Activated T-helper 1 cell treated with anti-CD3 and anti-CD28 coated beads, Interleukin-12 subunit alpha, Interleukin-12 subunit beta, Interleukin-2, Interleukin-4 antibody, amounts not matched to agents 30 ng/mL and 10 ng/mL and 1 ng/mL, durations not matched to agents 14 hours and 24 hours and 36 hours (primary cell): ENCODE measurements around the gene MLXIPL. TPM values are rescaled to one million over a fixed set of nuclear protein-coding genes. Genes with fewer than 3 reads are reported as not detected.
A peak's percentile ranks its signal among the peaks of the same experiment; 100 is the strongest.
"Not testable (repeated sequence)": the region's sequence is repeated elsewhere in the genome, so short reads cannot be mapped to it uniquely, and the experiment has no call there.

ENCODE experiments used
- DNase-seq: peaks from one replicate; pipeline ENCODE4 v3.0.0; 2021; ENCODE audit warnings: low spot score
- H3K27ac Mint-ChIP-seq: one replicate; pipeline ENCODE4 v1.8.0; 2021; ENCODE audit warnings: mild to moderate bottlenecking, mixed read lengths
- H3K27me3 Mint-ChIP-seq: one replicate; pipeline ENCODE4 v1.8.0; 2022; ENCODE audit warnings: mild to moderate bottlenecking, moderate library complexity, mixed read lengths; ENCODE audit not compliant: insufficient read depth
- H3K36me3 Mint-ChIP-seq: one replicate; pipeline ENCODE4 v1.8.0; 2021; ENCODE audit warnings: low read depth, mixed read lengths
- H3K4me1 Mint-ChIP-seq: one replicate; pipeline ENCODE4 v1.8.0; 2021; ENCODE audit warnings: low read depth, mixed read lengths
- H3K4me3 Mint-ChIP-seq: one replicate; pipeline ENCODE4 v1.8.0; 2021; ENCODE audit warnings: mild to moderate bottlenecking, moderate library complexity, mixed read lengths
- H3K9me3 Mint-ChIP-seq: one replicate; pipeline ENCODE4 v1.8.0; 2021; ENCODE audit warnings: mixed read lengths
- intact Hi-C: fragments of 100-400 bp; cut with micrococcal nuclease; formaldehyde crosslinking; loops from one replicate; pipeline ENCODE4 v1.15.1; 2024
- total RNA-seq: library from RNA; stranded (reverse); gene quantifications from 2 replicates; pipeline ENCODE4 v1.2.3, GENCODE V29; 2022

MLXIPL gene
- total RNA-seq, 1 donor from 2014 or later, result not detected

GRCh38 chr7:73578342-73579128 lies 45.8 kb downstream of the MLXIPL start, which contains the start of gene TBL2:
TBL2 (minus strand) TSS chr7:73578579; CDS start chr7:73578549, 30 bp downstream.
- Mint-ChIP-seq H3K4me1 (peaks cover 28% of the 10 kb centered on the region), H3K36me3 (peaks cover 21% of the 10 kb centered on the region), H3K27me3 (no peaks in the 10 kb centered on the region), H3K27ac (peak within 1 kb of the TSS; percentile 96), H3K4me3 (peak within 1 kb of the TSS; percentile 93), H3K9me3 (no peaks in the 10 kb centered on the region)
- DNase-seq, result peak; percentile 98
- intact Hi-C loops, result loop anchor here (1.0 kb wide), 11 partner anchors 10 to 596 kb away; partner anchors contain the start of genes ABHD11, BAZ1B, BCL7B and BUD23

GRCh38 chr7:73577627-73578341 lies 46.5 kb downstream of the MLXIPL start:
- DNase-seq, result no peak
- Mint-ChIP-seq H3K9me3 (no peaks in the 10 kb centered on the region), H3K27ac (peak overlapping the region; percentile 75), H3K36me3 (peaks cover 26% of the 10 kb centered on the region), H3K4me3 (peak overlapping the region; percentile 93), H3K27me3 (no peaks in the 10 kb centered on the region), H3K4me1 (peaks cover 28% of the 10 kb centered on the region)
- intact Hi-C loops, result loop anchor here (1.0 kb wide), 11 partner anchors 11 to 597 kb away; partner anchors contain the start of genes ABHD11, BAZ1B, BCL7B and BUD23

GRCh38 chr7:73573791-73574190 lies 50.5 kb downstream of the MLXIPL start:
- Mint-ChIP-seq H3K4me3 (no peak overlapping the region), H3K9me3 (no peaks in the 10 kb centered on the region), H3K27ac (no peak overlapping the region), H3K27me3 (no peaks in the 10 kb centered on the region), H3K36me3 (peaks cover 45% of the 10 kb centered on the region), H3K4me1 (peaks cover 26% of the 10 kb centered on the region)
- DNase-seq, result no peak
- intact Hi-C loops, result no loop called here

GRCh38 chr7:73573276-73573675 lies 51.0 kb downstream of the MLXIPL start:
- Mint-ChIP-seq H3K36me3 (peaks cover 45% of the 10 kb centered on the region), H3K27ac (no peak overlapping the region), H3K9me3 (no peaks in the 10 kb centered on the region), H3K4me1 (peaks cover 25% of the 10 kb centered on the region), H3K4me3 (no peak overlapping the region), H3K27me3 (no peaks in the 10 kb centered on the region)
- intact Hi-C loops, result no loop called here
- DNase-seq, result no peak

- Mint-ChIP-seq H3K27me3 (no peaks in the 10 kb centered on the region), H3K27ac (no peak overlapping the region), H3K36me3 (peaks cover 46% of the 10 kb centered on the region), H3K4me3 (no peak overlapping the region), H3K9me3 (no peaks in the 10 kb centered on the region), H3K4me1 (peaks cover 30% of the 10 kb centered on the region)
- no peak for DNase-seq
- intact Hi-C loops, result no loop called here
Observed at GRCh38 chr7:73572767-73573186, 51.5 kb downstream of the MLXIPL start.

GRCh38 chr7:73570977-73571376 lies 53.3 kb downstream of the MLXIPL start:
- DNase-seq, result no peak
- H3K4me1 Mint-ChIP-seq, result peaks cover 30% of the 10 kb centered on the region
- no peak overlapping the region for H3K27ac Mint-ChIP-seq
- H3K4me3 Mint-ChIP-seq, result no peak overlapping the region
- H3K36me3 Mint-ChIP-seq, result peaks cover 45% of the 10 kb centered on the region
- intact Hi-C loops, result no loop called here
- no peaks in the 10 kb centered on the region for H3K27me3 Mint-ChIP-seq
- H3K9me3 Mint-ChIP-seq, result no peaks in the 10 kb centered on the region

GRCh38 chr7:73570521-73570920 lies 53.8 kb downstream of the MLXIPL start:
- Mint-ChIP-seq H3K36me3 (peaks cover 45% of the 10 kb centered on the region), H3K9me3 (no peaks in the 10 kb centered on the region), H3K4me1 (peaks cover 35% of the 10 kb centered on the region), H3K27ac (no peak overlapping the region), H3K27me3 (no peaks in the 10 kb centered on the region), H3K4me3 (no peak overlapping the region)
- intact Hi-C loops, result no loop called here
- no peak for DNase-seq

GRCh38 chr7:73569042-73569608 lies 55.2 kb downstream of the MLXIPL start:
- DNase-seq, result no peak
- H3K36me3 Mint-ChIP-seq, result peaks cover 37% of the 10 kb centered on the region

GRCh38 chr7:73567846-73568685 lies 56.3 kb downstream of the MLXIPL start:
- Mint-ChIP-seq H3K9me3 (no peaks in the 10 kb centered on the region), H3K27me3 (no peaks in the 10 kb centered on the region), H3K27ac (no peak overlapping the region), H3K4me1 (peaks cover 40% of the 10 kb centered on the region), H3K4me3 (no peak overlapping the region), H3K36me3 (peaks cover 29% of the 10 kb centered on the region)
- intact Hi-C loops, result no loop called here
- no peak for DNase-seq

More at GRCh38 chr7:73569042-73569608, 55.2 kb downstream of the MLXIPL start:
- intact Hi-C loops, result no loop called here
- H3K4me3 Mint-ChIP-seq, result no peak overlapping the region
- H3K27ac Mint-ChIP-seq, result no peak overlapping the region
- peaks cover 40% of the 10 kb centered on the region for H3K4me1 Mint-ChIP-seq
- no peaks in the 10 kb centered on the region for H3K9me3 Mint-ChIP-seq
- no peaks in the 10 kb centered on the region for H3K27me3 Mint-ChIP-seq

GRCh38 chr7:73567140-73567539 lies 57.2 kb downstream of the MLXIPL start:
- Mint-ChIP-seq H3K9me3 (no peaks in the 10 kb centered on the region), H3K4me3 (no peak overlapping the region), H3K4me1 (peaks cover 40% of the 10 kb centered on the region), H3K27ac (no peak overlapping the region), H3K36me3 (peaks cover 22% of the 10 kb centered on the region), H3K27me3 (no peaks in the 10 kb centered on the region)
- intact Hi-C loops, result no loop called here
- no peak for DNase-seq

GRCh38 chr7:73566431-73566830 lies 57.9 kb downstream of the MLXIPL start:
- H3K27me3 Mint-ChIP-seq, DNase-seq, intact Hi-C loops, H3K9me3 Mint-ChIP-seq, H3K27ac Mint-ChIP-seq: not testable (repeated sequence)
- Mint-ChIP-seq H3K36me3 (peaks cover 19% of the 10 kb centered on the region), H3K4me3 (peak overlapping the region; percentile 31), H3K4me1 (peaks cover 40% of the 10 kb centered on the region)

GRCh38 chr7:73565675-73566340 lies 58.5 kb downstream of the MLXIPL start:
- peaks cover 19% of the 10 kb centered on the region for H3K36me3 Mint-ChIP-seq
- no peaks in the 10 kb centered on the region for H3K9me3 Mint-ChIP-seq
- H3K4me1 Mint-ChIP-seq, result peaks cover 40% of the 10 kb centered on the region
- peak overlapping the region; percentile 31 for H3K4me3 Mint-ChIP-seq
- no peak overlapping the region for H3K27ac Mint-ChIP-seq
- DNase-seq, result no peak
- intact Hi-C loops, result no loop called here
- H3K27me3 Mint-ChIP-seq, result no peaks in the 10 kb centered on the region
